Measurements from ENCODE around the gene H1-8.

The H1-8 gene

GRCh38 chr3:129581623-129582022, 38.6 kb downstream of the H1-8 start:
- Mint-ChIP-seq H3K9me3 (no peaks in the 10 kb centered on the region), H3K36me3 (ENCODE audit: insufficient read depth) (peaks cover 54% of the 10 kb centered on the region), H3K4me1 (ENCODE audit: low read depth in 2 of 2) (peaks cover 32 to 48% of the 10 kb centered on the region in 2 donors), H3K27me3 (no peaks in the 10 kb centered on the region), H3K27ac (peak overlapping the region; percentile 93 to 95), H3K4me3 (no peak overlapping the region)
- DNase-seq (no peak), ATAC-seq (replicated peaks) (no peak)

GRCh38 chr3:129582799-129583198, 39.8 kb downstream of the H1-8 start:
- DNase-seq (no peak), ATAC-seq (replicated peaks) (no peak)
- Mint-ChIP-seq H3K9me3 (no peaks in the 10 kb centered on the region), H3K4me3 (no peak overlapping the region), H3K27ac (peak overlapping the region; percentile 53 to 65), H3K36me3 (ENCODE audit: insufficient read depth) (peaks cover 44% of the 10 kb centered on the region), H3K4me1 (ENCODE audit: low read depth in 2 of 2) (peaks cover 26 to 43% of the 10 kb centered on the region in 2 donors), H3K27me3 (no peaks in the 10 kb centered on the region)

GRCh38 chr3:129583289-129583688, 40.3 kb downstream of the H1-8 start:
- Mint-ChIP-seq H3K27ac (peak overlapping the region; percentile 53 to 65), H3K9me3 (no peaks in the 10 kb centered on the region), H3K4me3 (no peak overlapping the region), H3K36me3 (ENCODE audit: insufficient read depth) (peaks cover 39% of the 10 kb centered on the region), H3K4me1 (ENCODE audit: low read depth in 2 of 2) (peaks cover 21 to 41% of the 10 kb centered on the region in 2 donors), H3K27me3 (no peaks in the 10 kb centered on the region)
- DNase-seq = no peak
- no peak for ATAC-seq (replicated peaks)

GRCh38 chr3:129584631-129585030, 41.7 kb downstream of the H1-8 start:
- peak overlapping the region in 1 of 2 donors; percentile 72 for H3K27ac Mint-ChIP-seq

GRCh38 chr3:129585949-129586657, 43.1 kb downstream of the H1-8 start:
- ATAC-seq (replicated peaks) = no peak

More at GRCh38 chr3:129584631-129585030, 41.7 kb downstream of the H1-8 start:
- H3K9me3 Mint-ChIP-seq = no peaks in the 10 kb centered on the region
- no peak overlapping the region for H3K4me3 Mint-ChIP-seq
- peaks cover 34% of the 10 kb centered on the region for H3K36me3 Mint-ChIP-seq (ENCODE audit: insufficient read depth)
- DNase-seq (no peak), ATAC-seq (replicated peaks) (no peak)
- H3K27me3 Mint-ChIP-seq = no peaks in the 10 kb centered on the region
- peaks cover 13 to 28% of the 10 kb centered on the region in 2 donors for H3K4me1 Mint-ChIP-seq (ENCODE audit: low read depth in 2 of 2)

GRCh38 chr3:129586746-129587430, 43.9 kb downstream of the H1-8 start:
- peaks cover 13 to 33% of the 10 kb centered on the region in 2 donors for H3K4me1 Mint-ChIP-seq (ENCODE audit: low read depth in 2 of 2)
- ATAC-seq (replicated peaks) (no peak), DNase-seq (no peak)
- no peaks in the 10 kb centered on the region for H3K27me3 Mint-ChIP-seq
- H3K36me3 Mint-ChIP-seq (ENCODE audit: insufficient read depth) = peaks cover 29% of the 10 kb centered on the region
- H3K27ac Mint-ChIP-seq = peak overlapping the region in 1 of 2 donors; percentile 26
- H3K4me3 Mint-ChIP-seq = no peak overlapping the region
- H3K9me3 Mint-ChIP-seq = no peaks in the 10 kb centered on the region

More at GRCh38 chr3:129585949-129586657, 43.1 kb downstream of the H1-8 start:
- Mint-ChIP-seq H3K27me3 (no peaks in the 10 kb centered on the region), H3K4me3 (no peak overlapping the region), H3K9me3 (no peaks in the 10 kb centered on the region), H3K27ac (peak overlapping the region in 1 of 2 donors; percentile 57), H3K4me1 (ENCODE audit: low read depth in 2 of 2) (peaks cover 9 to 30% of the 10 kb centered on the region in 2 donors), H3K36me3 (ENCODE audit: insufficient read depth) (peaks cover 24% of the 10 kb centered on the region)
- DNase-seq = no peak

- Mint-ChIP-seq H3K27ac (peak overlapping the region; percentile 20 to 63), H3K4me3 (no peak overlapping the region), H3K9me3 (no peaks in the 10 kb centered on the region), H3K4me1 (ENCODE audit: low read depth in 2 of 2) (peaks cover 16 to 36% of the 10 kb centered on the region in 2 donors), H3K36me3 (ENCODE audit: insufficient read depth) (peaks cover 30% of the 10 kb centered on the region), H3K27me3 (no peaks in the 10 kb centered on the region)
- DNase-seq (no peak), ATAC-seq (replicated peaks) (no peak)
These were observed 44.7 kb downstream of the H1-8 start for GRCh38 chr3:129587566-129588210.

- Mint-ChIP-seq H3K9me3 (no peaks in the 10 kb centered on the region), H3K4me1 (ENCODE audit: low read depth in 2 of 2) (peaks cover 32 to 51% of the 10 kb centered on the region in 2 donors)
- no peak for ATAC-seq (replicated peaks)
These were observed 47.2 kb downstream of the H1-8 start for GRCh38 chr3:129590215-129590614.

GRCh38 chr3:129591932-129592331, 49.0 kb downstream of the H1-8 start:
- Mint-ChIP-seq H3K27ac (peak overlapping the region in 1 of 2 donors; percentile 44), H3K4me1 (ENCODE audit: low read depth in 2 of 2) (peaks cover 39 to 60% of the 10 kb centered on the region in 2 donors), H3K36me3 (ENCODE audit: insufficient read depth) (peaks cover 19% of the 10 kb centered on the region), H3K4me3 (no peak overlapping the region), H3K27me3 (no peaks in the 10 kb centered on the region), H3K9me3 (no peaks in the 10 kb centered on the region)
- ATAC-seq (replicated peaks) (no peak), DNase-seq (no peak)

More at GRCh38 chr3:129590215-129590614, 47.2 kb downstream of the H1-8 start:
- no peak for DNase-seq
- no peak overlapping the region for H3K4me3 Mint-ChIP-seq
- peaks cover 24% of the 10 kb centered on the region for H3K36me3 Mint-ChIP-seq (ENCODE audit: insufficient read depth)
- peak overlapping the region in 1 of 2 donors; percentile 35 for H3K27ac Mint-ChIP-seq
- no peaks in the 10 kb centered on the region for H3K27me3 Mint-ChIP-seq

GRCh38 chr3:129592381-129593131, 49.6 kb downstream of the H1-8 start:
- DNase-seq = no peak
- Mint-ChIP-seq H3K27me3 (no peaks in the 10 kb centered on the region), H3K4me3 (peak overlapping the region; percentile 80 to 82), H3K4me1 (ENCODE audit: low read depth in 2 of 2) (peaks cover 41 to 59% of the 10 kb centered on the region in 2 donors), H3K27ac (peak overlapping the region in 1 of 2 donors; percentile 86), H3K9me3 (no peaks in the 10 kb centered on the region), H3K36me3 (ENCODE audit: insufficient read depth) (peaks cover 19% of the 10 kb centered on the region)
- ATAC-seq (replicated peaks) = no peak

GRCh38 chr3:129593230-129593594, 50.2 kb downstream of the H1-8 start:
- no peak for ATAC-seq (replicated peaks)

GRCh38 chr3:129593595-129594339, 50.8 kb downstream of the H1-8 start:
- Mint-ChIP-seq H3K4me1 (ENCODE audit: low read depth in 2 of 2) (peaks cover 50 to 63% of the 10 kb centered on the region in 2 donors), H3K27ac (peak overlapping the region; percentile 86 to 93), H3K36me3 (ENCODE audit: insufficient read depth) (peaks cover 19% of the 10 kb centered on the region), H3K4me3 (peak overlapping the region; percentile 80 to 82), H3K9me3 (no peaks in the 10 kb centered on the region), H3K27me3 (no peaks in the 10 kb centered on the region)
- DNase-seq = peak; percentile 65 to 68 (median 68)
- ATAC-seq (replicated peaks) = peak; percentile 85

More at GRCh38 chr3:129593230-129593594, 50.2 kb downstream of the H1-8 start:
- peak overlapping the region; percentile 80 to 82 for H3K4me3 Mint-ChIP-seq
- H3K27me3 Mint-ChIP-seq = no peaks in the 10 kb centered on the region
- peak overlapping the region; percentile 86 to 93 for H3K27ac Mint-ChIP-seq
- H3K9me3 Mint-ChIP-seq = no peaks in the 10 kb centered on the region
- H3K4me1 Mint-ChIP-seq (ENCODE audit: low read depth in 2 of 2) = peaks cover 45 to 57% of the 10 kb centered on the region in 2 donors
- peaks cover 19% of the 10 kb centered on the region for H3K36me3 Mint-ChIP-seq (ENCODE audit: insufficient read depth)
- DNase-seq = no peak

Measured in effector memory CD8-positive, alpha-beta T cell (primary cell).